ENCODE results near the gene ATL3. TPM values are rescaled to one million over a fixed set of nuclear protein-coding genes. Genes with fewer than 3 reads are reported as not detected.

The ATL3 gene
- total RNA-seq, 1 experiment from 2014 or later, result 51.0 TPM

DNA sequence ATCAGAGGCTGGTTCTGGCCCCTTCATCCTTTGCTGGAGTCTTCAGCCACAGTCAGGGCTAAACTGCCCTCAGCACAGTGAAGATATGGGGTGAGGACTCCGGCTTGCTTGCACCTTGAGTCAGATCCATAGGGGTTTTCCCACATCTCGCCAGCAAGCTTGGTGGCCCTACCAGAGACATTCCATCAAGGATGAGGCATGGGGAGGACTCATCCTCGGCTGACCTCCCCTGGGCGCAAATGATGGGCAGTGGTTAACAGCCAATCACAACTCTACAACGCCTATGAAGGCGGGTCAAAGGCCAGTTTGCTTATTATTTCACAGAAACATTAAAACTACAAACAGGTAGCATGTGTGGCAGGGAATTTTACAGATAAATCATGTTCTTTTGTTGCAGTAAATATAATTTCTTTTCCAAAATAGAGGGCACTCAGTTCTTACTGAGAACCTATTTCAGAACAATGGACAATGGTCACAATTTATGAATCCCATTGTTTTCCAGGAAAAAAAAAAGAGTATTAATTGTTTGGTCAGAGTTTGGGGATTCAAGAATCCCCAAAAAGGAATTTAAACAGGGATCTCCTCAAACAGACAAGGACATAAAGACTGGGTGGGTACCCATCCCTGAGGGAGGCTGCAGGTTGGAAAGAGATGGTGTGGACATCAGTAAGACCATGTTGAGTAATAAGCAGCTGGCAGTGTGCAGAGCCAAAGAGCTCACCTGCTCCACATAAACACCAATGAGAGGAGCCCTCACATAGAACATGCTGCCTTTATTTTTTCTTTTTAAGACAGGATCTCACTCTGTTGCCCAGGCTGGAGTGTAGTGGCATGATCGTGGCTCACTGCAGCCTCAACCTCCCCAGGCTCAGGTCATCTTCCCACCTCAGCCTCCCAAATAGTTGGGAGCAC lies 71.7 kb downstream of the ATL3 start:
- intact Hi-C loops (cut with micrococcal nuclease), result no loop called here
- no peak overlapping the region for H3K27ac ChIP-seq (ENCODE audit: low read length)
- peak; percentile 46 for DNase-seq
- no peak overlapping the region for H3K4me2 ChIP-seq (ENCODE audit: low read length)
- no peak for ATAC-seq
- no TSS peak for BruUV-seq (replicated peaks)
- no peak overlapping the region for H3K9ac ChIP-seq (ENCODE audit: low read length)
- no peaks in the 10 kb centered on the region for H3K79me2 ChIP-seq (ENCODE audit: low read length)
- H3F3A ChIP-seq (ENCODE audit: low read length, unreplicated experiment), result no peaks in the 10 kb centered on the region
- peaks cover 2% of the 10 kb centered on the region; the same call in 1 of the 2 replicates for H3K36me3 ChIP-seq (ENCODE audit: low read depth, low read length)
- CTCF ChIA-PET, result no interaction called here
- no peaks in the 10 kb centered on the region for H3K27me3 ChIP-seq (ENCODE audit: low read length)
- H3K9me2 ChIP-seq (replicated peaks; ENCODE audit: low read length), result no peaks in the 10 kb centered on the region
- POLR2A ChIA-PET (ENCODE audit: unreplicated experiment), result no interaction called here
- no peak overlapping the region for H2AFZ ChIP-seq (ENCODE audit: low read length)
- H3K4me3 ChIP-seq (ENCODE audit: low read length), result no peak overlapping the region
- no peak for TF ChIP-seq CTCF (conservative IDR thresholded peaks at IDR 0.05; ENCODE audit: low read depth, low read length)
- TF ChIP-seq EZH2 (IDR thresholded peaks at IDR 0.05; ENCODE audit: low read length, unreplicated experiment), result no peak
- TF ChIP-seq EZH2phosphoT487 (IDR thresholded peaks at IDR 0.05; ENCODE audit: borderline replicate concordance, low read length), result no peak
- H4K20me1 ChIP-seq (ENCODE audit: low read length), result no peaks in the 10 kb centered on the region
- no peaks in the 10 kb centered on the region for H3K9me3 ChIP-seq (ENCODE audit: low read length)
- H3K4me1 ChIP-seq (ENCODE audit: insufficient read depth, low read length), result no peaks in the 10 kb centered on the region

DNA sequence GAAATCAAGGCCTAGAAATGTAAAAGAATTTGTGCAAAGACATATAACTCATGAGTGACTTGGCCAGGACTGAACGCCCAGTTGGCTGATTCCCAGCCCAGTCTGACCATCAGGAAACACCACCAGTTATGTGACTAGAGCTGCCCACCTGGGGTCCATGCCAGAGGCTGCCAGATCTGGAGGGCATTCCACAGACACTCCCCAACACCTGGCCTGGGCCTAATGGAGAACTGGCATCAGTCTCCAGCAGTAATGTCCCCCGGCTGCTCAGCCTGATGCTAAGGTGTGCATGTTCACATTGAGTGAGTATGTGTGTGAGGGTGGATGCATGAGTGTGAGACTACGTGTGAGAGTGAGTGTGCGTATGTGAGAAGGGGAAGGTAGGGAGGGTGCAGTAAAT lies 72.6 kb downstream of the ATL3 start:
- Histone ChIP-seq H3K79me2 (ENCODE audit: low read length) (no peaks in the 10 kb centered on the region), H4K20me1 (ENCODE audit: low read length) (no peaks in the 10 kb centered on the region), H3K9ac (ENCODE audit: low read length) (no peak overlapping the region), H2AFZ (ENCODE audit: low read length) (no peak overlapping the region), H3K4me3 (ENCODE audit: low read length) (no peak overlapping the region), H3F3A (ENCODE audit: low read length, unreplicated experiment) (no peaks in the 10 kb centered on the region), H3K27ac (ENCODE audit: low read length) (no peak overlapping the region), H3K4me1 (ENCODE audit: insufficient read depth, low read length) (no peaks in the 10 kb centered on the region), H3K9me3 (ENCODE audit: low read length) (no peaks in the 10 kb centered on the region), H3K36me3 (ENCODE audit: low read depth, low read length) (peaks cover 2% of the 10 kb centered on the region; the same call in 1 of the 2 replicates), H3K27me3 (ENCODE audit: low read length) (no peaks in the 10 kb centered on the region), H3K4me2 (ENCODE audit: low read length) (no peak overlapping the region), H3K9me2 (replicated peaks; ENCODE audit: low read length) (no peaks in the 10 kb centered on the region)
- POLR2A ChIA-PET (ENCODE audit: unreplicated experiment), result no interaction called here
- ATAC-seq (no peak), DNase-seq (no peak)
- TF ChIP-seq EZH2 (IDR thresholded peaks at IDR 0.05; ENCODE audit: low read length, unreplicated experiment) (no peak), EZH2phosphoT487 (IDR thresholded peaks at IDR 0.05; ENCODE audit: borderline replicate concordance, low read length) (no peak), CTCF (conservative IDR thresholded peaks at IDR 0.05; ENCODE audit: low read depth, low read length) (no peak)
- intact Hi-C loops (cut with micrococcal nuclease), result no loop called here
- CTCF ChIA-PET, result no interaction called here
- BruUV-seq (replicated peaks), result no TSS peak

DNA sequence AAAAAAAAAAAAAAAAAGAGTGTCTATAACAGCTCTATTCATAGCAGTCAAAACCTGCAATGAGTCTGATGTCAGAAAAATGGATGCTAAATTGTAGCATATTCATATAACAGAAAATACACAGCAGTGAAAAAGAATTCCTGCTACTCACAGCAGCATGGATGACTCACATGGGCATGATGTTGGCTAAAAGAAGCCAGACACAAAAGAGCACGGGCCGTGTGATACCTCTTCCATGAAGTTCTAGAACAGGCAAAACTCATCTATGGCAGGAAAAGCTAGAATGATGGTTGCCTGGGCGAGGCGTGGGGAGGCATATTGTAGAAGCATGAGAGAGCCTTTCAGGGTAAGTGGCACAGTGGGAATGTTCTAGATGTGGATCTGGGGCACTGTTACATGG lies 75.9 kb downstream of the ATL3 start:
- Histone ChIP-seq H3K4me2 (ENCODE audit: low read length) (no peak overlapping the region), H3K27ac (ENCODE audit: low read length) (no peak overlapping the region), H3K9me2 (replicated peaks; ENCODE audit: low read length) (no peaks in the 10 kb centered on the region), H2AFZ (ENCODE audit: low read length) (no peak overlapping the region), H3K27me3 (ENCODE audit: low read length) (no peaks in the 10 kb centered on the region), H3K36me3 (ENCODE audit: low read depth, low read length) (peaks cover 2% of the 10 kb centered on the region; the same call in 1 of the 2 replicates), H4K20me1 (ENCODE audit: low read length) (no peaks in the 10 kb centered on the region), H3K79me2 (ENCODE audit: low read length) (no peaks in the 10 kb centered on the region), H3K9ac (ENCODE audit: low read length) (no peak overlapping the region), H3K4me1 (ENCODE audit: insufficient read depth, low read length) (no peaks in the 10 kb centered on the region), H3K9me3 (ENCODE audit: low read length) (no peaks in the 10 kb centered on the region), H3F3A (ENCODE audit: low read length, unreplicated experiment) (no peaks in the 10 kb centered on the region), H3K4me3 (ENCODE audit: low read length) (no peak overlapping the region)
- no TSS peak for BruUV-seq (replicated peaks)
- TF ChIP-seq CTCF (conservative IDR thresholded peaks at IDR 0.05; ENCODE audit: low read depth, low read length) (no peak), EZH2phosphoT487 (IDR thresholded peaks at IDR 0.05; ENCODE audit: borderline replicate concordance, low read length) (no peak), EZH2 (IDR thresholded peaks at IDR 0.05; ENCODE audit: low read length, unreplicated experiment) (no peak)
- ChIA-PET CTCF (no interaction called here), POLR2A (ENCODE audit: unreplicated experiment) (no interaction called here)
- ATAC-seq, result no peak
- intact Hi-C loops (cut with micrococcal nuclease), result no loop called here
- DNase-seq, result no peak
